DMS114 treated with DMSO at 0.1 percent for 48 hours (cell line): ENCODE results near the gene MIS18A.

Experiments
- DNase-seq: peaks from one replicate; lab custom pipeline; 2025; ENCODE audit not compliant: unreplicated experiment; lab: John Stamatoyannopoulos, UW

Gene MIS18A

GRCh38 chr21:32256873-32257620, 21.8 kb downstream of the MIS18A start:
- no peak for DNase-seq

GRCh38 chr21:32256251-32256650, 22.6 kb downstream of the MIS18A start:
- no peak for DNase-seq

GRCh38 chr21:32253215-32253641, 25.6 kb downstream of the MIS18A start:
- no peak for DNase-seq

- no peak for DNase-seq
Observed at GRCh38 chr21:32252136-32252535, 26.7 kb downstream of the MIS18A start.

GRCh38 chr21:32249511-32250280, 29.2 kb downstream of the MIS18A start:
- no peak for DNase-seq

- no peak for DNase-seq
Observed at GRCh38 chr21:32248571-32249461, 30.0 kb downstream of the MIS18A start.

GRCh38 chr21:32246571-32247140, 32.2 kb downstream of the MIS18A start:
- no peak for DNase-seq

- no peak for DNase-seq
Observed at GRCh38 chr21:32245971-32246370, 32.9 kb downstream of the MIS18A start.

GRCh38 chr21:32240851-32241687, 37.8 kb downstream of the MIS18A start:
- no peak for DNase-seq

GRCh38 chr21:32239551-32239950, 39.3 kb downstream of the MIS18A start:
- no peak for DNase-seq

GRCh38 chr21:32238063-32238462, 40.8 kb downstream of the MIS18A start:
- no peak for DNase-seq

- DNase-seq, result no peak
Observed at GRCh38 chr21:32237021-32237420, 41.8 kb downstream of the MIS18A start.

- DNase-seq, result no peak
Observed at GRCh38 chr21:32233722-32234301, 45.0 kb downstream of the MIS18A start.

GRCh38 chr21:32233055-32233546, 45.7 kb downstream of the MIS18A start:
- no peak for DNase-seq

GRCh38 chr21:32226444-32226843, 52.4 kb downstream of the MIS18A start:
- DNase-seq, result no peak
